Measurements from ENCODE around the gene F5. TPM values are rescaled to one million over a fixed set of nuclear protein-coding genes. Genes with fewer than 3 reads are reported as not detected.

The F5 gene
- total and polyA plus RNA-seq, 2 of the 13 experiments (the other 11 are each of a cell fraction or from before 2014, with no cell fraction given): 38.3 to 64.0 TPM

DNA sequence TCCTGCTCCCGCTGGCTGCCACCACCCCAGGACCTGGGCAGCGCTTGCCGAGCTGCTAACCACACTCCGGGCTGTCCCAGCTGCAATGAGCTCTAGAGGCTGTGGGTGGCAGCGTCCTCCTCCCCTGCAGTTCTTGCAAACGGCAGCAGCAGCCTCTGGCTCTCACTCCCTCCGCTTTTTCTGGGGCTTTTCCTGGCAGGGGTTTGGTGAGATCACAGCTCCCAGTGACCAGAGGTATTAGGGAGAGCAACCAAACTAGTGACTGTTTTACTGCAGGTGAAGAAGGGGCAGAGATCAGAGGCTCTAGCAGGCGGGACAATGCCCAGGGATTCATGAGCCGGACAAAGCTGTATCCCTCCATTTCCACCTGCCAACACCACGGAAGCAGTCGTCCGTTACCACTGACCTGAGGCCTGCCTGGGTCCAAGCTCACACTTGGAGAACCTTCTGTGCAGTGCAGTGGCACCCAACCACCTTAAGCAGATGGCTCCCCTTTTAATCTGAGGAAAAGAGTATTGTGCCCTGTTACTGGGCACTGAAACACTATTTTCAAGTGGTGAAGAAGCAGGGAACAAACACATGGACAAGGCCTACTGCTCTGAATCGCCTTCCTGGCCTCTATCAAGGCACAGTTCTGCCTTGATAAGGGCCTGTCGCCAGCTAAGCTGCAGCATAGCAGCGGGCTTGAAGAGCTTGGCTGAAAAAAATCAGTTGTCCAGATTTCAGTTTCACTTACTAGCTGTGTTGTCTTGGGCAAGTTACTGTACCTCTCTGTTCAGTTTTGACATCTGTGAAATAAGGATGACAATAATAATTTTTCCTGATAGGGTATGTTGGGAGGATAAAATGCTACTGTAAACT, at the start of gene F5 (continued):
- TF ChIP-seq NR2F1 (CRISPR knock-in tag; IDR thresholded peaks at IDR 0.05) (peak in 1 of 2 experiments; percentile 43; a peak in 1 of 4 replicates), MAZ (IDR thresholded peaks at IDR 0.05; ENCODE audit: borderline replicate concordance, low read depth, low read length) (no peak), MAZ (CRISPR knock-in tag; IDR thresholded peaks at IDR 0.05; ENCODE audit: low read depth) (peak; percentile 72; the same call in 1 of the 2 replicates), ZNF138 (CRISPR knock-in tag; IDR thresholded peaks at IDR 0.05; ENCODE audit: low read depth) (peak; percentile 47; the same call in 1 of the 2 replicates), POGZ (CRISPR knock-in tag; IDR thresholded peaks at IDR 0.05) (peak; percentile 85), ZNF556 (CRISPR knock-in tag; IDR thresholded peaks at IDR 0.05; ENCODE audit: borderline replicate concordance) (peak; percentile 42; the same call in 1 of the 2 replicates), MYC (CRISPR knock-in tag; IDR thresholded peaks at IDR 0.05; ENCODE audit: borderline replicate concordance) (peak; percentile 72; the same call in 1 of the 2 replicates), SP1 (IDR thresholded peaks at IDR 0.05) (no peak), SP1 (CRISPR knock-in tag; IDR thresholded peaks at IDR 0.05) (peak; percentile 28; the same call in 1 of the 2 replicates), ZNF652 (CRISPR knock-in tag; IDR thresholded peaks at IDR 0.05; ENCODE audit: borderline replicate concordance, low read depth) (peak; percentile 25; the same call in 1 of the 2 replicates), CBX1 (IDR thresholded peaks at IDR 0.05; ENCODE audit: low read depth) (peak; percentile 74), HOMEZ (CRISPR knock-in tag; IDR thresholded peaks at IDR 0.05; ENCODE audit: low read depth) (0 out of 2 replicates have a peak, but pooled peaks have one; percentile 82), BHLHE40 (IDR thresholded peaks at IDR 0.05; ENCODE audit: low read length) (no peak; the same call in 1 of the 2 replicates), ZNF20 (CRISPR knock-in tag; IDR thresholded peaks at IDR 0.05) (peak; percentile 76; the same call in 1 of the 2 replicates), HNF4G (IDR thresholded peaks at IDR 0.05; ENCODE audit: borderline replicate concordance, low read depth, low read length) (no peak), HNF4G (CRISPR knock-in tag; IDR thresholded peaks at IDR 0.05; ENCODE audit: borderline replicate concordance, low read depth) (no peak; the same call in 1 of the 2 replicates), KLF11 (CRISPR knock-in tag; IDR thresholded peaks at IDR 0.05) (peak; percentile 21; the same call in 1 of the 2 replicates), ZNF33A (CRISPR knock-in tag; IDR thresholded peaks at IDR 0.05; ENCODE audit: borderline replicate concordance) (0 out of 2 replicates have a peak, but pooled peaks have one; percentile 60), YEATS4 (CRISPR knock-in tag; IDR thresholded peaks at IDR 0.05; ENCODE audit: borderline replicate concordance) (peak; percentile 88), GLI4 (CRISPR knock-in tag; IDR thresholded peaks at IDR 0.05; ENCODE audit: borderline replicate concordance) (peak; percentile 39; the same call in 1 of the 2 replicates), HBP1 (CRISPR knock-in tag; IDR thresholded peaks at IDR 0.05; ENCODE audit: low read depth) (peak; percentile 79), ERF (CRISPR knock-in tag; IDR thresholded peaks at IDR 0.05) (peak; percentile 70), ZNF207 (IDR thresholded peaks at IDR 0.05; ENCODE audit: borderline replicate concordance) (no peak), ZNF276 (CRISPR knock-in tag; IDR thresholded peaks at IDR 0.05; ENCODE audit: low read depth) (peak; percentile 89), ZC3H13 (CRISPR knock-in tag; IDR thresholded peaks at IDR 0.05) (peak; percentile 79), PHF8 (CRISPR knock-in tag; IDR thresholded peaks at IDR 0.05) (peak; percentile 66; the same call in 1 of the 2 replicates)

Measured in HepG2 (cell line).